Measurements from ENCODE around the gene XXYLT1.

Gene XXYLT1

DNA sequence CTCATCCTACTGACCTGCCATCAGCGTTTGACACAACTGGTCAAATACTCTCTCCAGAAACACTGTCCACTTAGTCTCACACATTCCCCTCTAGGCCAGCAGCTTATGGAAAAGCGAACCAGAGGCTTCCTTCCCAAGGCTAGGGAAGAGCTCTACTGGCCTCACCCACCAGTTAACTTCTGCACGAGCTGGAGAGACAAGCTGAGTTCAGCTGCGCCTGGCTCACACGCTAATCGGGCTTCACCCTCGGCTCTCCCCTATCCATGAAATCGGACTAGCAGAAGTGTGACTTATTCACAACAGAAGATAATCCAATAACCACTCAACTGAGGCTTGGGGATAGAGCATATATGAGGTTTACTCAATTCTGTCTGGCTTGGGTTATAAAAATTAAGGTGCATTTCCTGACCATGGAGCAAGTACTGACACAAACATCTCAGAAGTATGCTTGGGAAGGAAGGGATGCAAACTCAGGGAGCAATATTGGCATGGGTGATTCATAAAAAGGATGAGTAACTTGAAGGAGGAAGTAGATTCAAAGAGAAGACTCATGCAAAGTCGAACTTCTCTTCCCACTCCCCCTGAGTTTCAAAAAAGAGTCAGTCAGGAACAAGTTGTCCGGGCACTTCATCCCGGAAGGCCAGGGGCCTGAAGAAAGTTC lies 73.1 kb downstream of the XXYLT1 start:
- no peak overlapping the region for H3K4me3 ChIP-seq (replicated peaks in 1 of 2; ENCODE audit: low read depth in 2 of 2, low read length in 2 of 2)
- peak; percentile 55 to 91 for DNase-seq (ENCODE audit: low read depth in 2 of 2)
- TF ChIP-seq, protein P1, sequence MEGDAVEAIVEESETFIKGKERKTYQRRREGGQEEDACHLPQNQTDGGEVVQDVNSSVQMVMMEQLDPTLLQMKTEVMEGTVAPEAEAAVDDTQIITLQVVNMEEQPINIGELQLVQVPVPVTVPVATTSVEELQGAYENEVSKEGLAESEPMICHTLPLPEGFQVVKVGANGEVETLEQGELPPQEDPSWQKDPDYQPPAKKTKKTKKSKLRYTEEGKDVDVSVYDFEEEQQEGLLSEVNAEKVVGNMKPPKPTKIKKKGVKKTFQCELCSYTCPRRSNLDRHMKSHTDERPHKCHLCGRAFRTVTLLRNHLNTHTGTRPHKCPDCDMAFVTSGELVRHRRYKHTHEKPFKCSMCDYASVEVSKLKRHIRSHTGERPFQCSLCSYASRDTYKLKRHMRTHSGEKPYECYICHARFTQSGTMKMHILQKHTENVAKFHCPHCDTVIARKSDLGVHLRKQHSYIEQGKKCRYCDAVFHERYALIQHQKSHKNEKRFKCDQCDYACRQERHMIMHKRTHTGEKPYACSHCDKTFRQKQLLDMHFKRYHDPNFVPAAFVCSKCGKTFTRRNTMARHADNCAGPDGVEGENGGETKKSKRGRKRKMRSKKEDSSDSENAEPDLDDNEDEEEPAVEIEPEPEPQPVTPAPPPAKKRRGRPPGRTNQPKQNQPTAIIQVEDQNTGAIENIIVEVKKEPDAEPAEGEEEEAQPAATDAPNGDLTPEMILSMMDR (IDR thresholded peaks at IDR 0.05; ENCODE audit: low read depth, low read length) = no peak

- peak; percentile 60 to 81 for DNase-seq (ENCODE audit: low read depth in 2 of 2)
- TF ChIP-seq, protein P1 (IDR thresholded peaks at IDR 0.05; ENCODE audit: low read depth, low read length) = peak; percentile 15
- no peak overlapping the region for H3K4me3 ChIP-seq (replicated peaks in 1 of 2; ENCODE audit: low read depth in 2 of 2, low read length in 2 of 2)
Measured at GRCh38 chr3:195196266-195196665, 74.7 kb downstream of the XXYLT1 start.

- TF ChIP-seq, protein P1 (IDR thresholded peaks at IDR 0.05; ENCODE audit: low read depth, low read length) = peak; percentile 1
- DNase-seq (ENCODE audit: low read depth in 2 of 2) = no peak
- no peak overlapping the region for H3K4me3 ChIP-seq (replicated peaks in 1 of 2; ENCODE audit: low read depth in 2 of 2, low read length in 2 of 2)
Measured at GRCh38 chr3:195195321-195196209, 75.4 kb downstream of the XXYLT1 start.

DNA sequence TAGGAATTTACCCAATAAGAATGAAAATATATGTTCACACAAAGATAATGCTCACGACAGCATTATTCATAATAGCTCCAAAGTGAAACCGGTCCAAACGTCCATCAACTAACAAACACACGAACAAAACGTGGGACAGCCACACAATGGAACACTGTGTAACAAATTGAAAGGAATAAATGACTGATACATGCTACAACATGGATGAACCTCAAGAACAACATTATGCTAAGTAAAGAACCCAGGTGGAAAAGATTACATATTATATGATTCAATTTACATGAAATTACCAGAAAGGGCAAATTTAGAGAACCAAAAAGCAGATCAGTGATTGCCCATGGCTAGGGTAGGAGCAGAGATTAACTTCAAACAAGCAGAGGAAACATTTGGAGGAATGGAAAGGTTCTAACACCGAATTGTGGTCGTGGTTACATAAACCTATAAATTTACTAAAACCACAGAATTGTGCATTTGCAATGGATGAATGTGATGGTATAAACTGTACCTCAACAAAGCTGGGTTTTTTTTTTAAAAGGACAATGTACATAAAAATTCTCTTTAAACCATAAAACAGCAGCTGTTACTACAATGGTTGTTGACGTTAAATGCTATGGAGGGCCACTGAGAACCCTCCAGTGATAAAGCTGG lies 76.3 kb downstream of the XXYLT1 start:
- TF ChIP-seq, protein P1 (IDR thresholded peaks at IDR 0.05; ENCODE audit: low read depth, low read length) = no peak
- DNase-seq (ENCODE audit: low read depth in 2 of 2) = no peak
- no peak overlapping the region for H3K4me3 ChIP-seq (replicated peaks in 1 of 2; ENCODE audit: low read depth in 2 of 2, low read length in 2 of 2)

- TF ChIP-seq, protein P1 (IDR thresholded peaks at IDR 0.05; ENCODE audit: low read depth, low read length) = no peak
- no peak overlapping the region for H3K4me3 ChIP-seq (replicated peaks in 1 of 2; ENCODE audit: low read depth in 2 of 2, low read length in 2 of 2)
- no peak for DNase-seq (ENCODE audit: low read depth in 2 of 2)
Measured at GRCh38 chr3:195191580-195191979, 79.4 kb downstream of the XXYLT1 start.

- H3K4me3 ChIP-seq (replicated peaks in 1 of 2; ENCODE audit: low read depth in 2 of 2, low read length in 2 of 2) = no peak overlapping the region
- DNase-seq (ENCODE audit: low read depth in 2 of 2) = no peak
- TF ChIP-seq, protein P1 (IDR thresholded peaks at IDR 0.05; ENCODE audit: low read depth, low read length) = no peak
Measured at GRCh38 chr3:195189821-195190220, 81.1 kb downstream of the XXYLT1 start.

Data from cardiac fibroblast (primary cell).